Heart left ventricle (tissue), 13 donors: ENCODE results near the gene S1PR2.

Source experiments
- POLR2A ChIP-seq, 2 donors: fragments of 450-650 bp; IDR thresholded peaks; one replicate each; pipeline ENCODE4 v1.6.1; 2017; ENCODE audit warnings: antibody characterized with exemption in 2 of 2, mild to moderate bottlenecking in 2 of 2, moderate library complexity in 2 of 2
- TF ChIP-seq, protein P1 (sequence below), 12 donors: fragments of 200-600 bp; sonication (generic) in 4 of 12; IDR thresholded peaks; one replicate each; pipeline versions ENCODE4 v1.5.0 to v1.8.0; 2018 to 2022; ENCODE audit warnings: antibody characterized with exemption in 12 of 12, mild to moderate bottlenecking in 5 of 12
- donor health status: ischemic (EF 13 %, LVEDD 7.1; RV severe dilation, severe dysfunction).
- donor health status: DM: no; HTN: yes; CAD: no.
- donor health status: DM: no; HTN: no; CAD: no.
- donor health status: ischemic (EF 25% LVEDD 6.9; RV normal size, moderate dysfunction).
- donor health status: ischemic (EF 25% LVEDD 5.7; RV mildly dilated, moderate dysfunction).
- donor health status: ischemic (EF 35%, LVEDD 5.7; RV mildly dilated, moderate dysfunction).
- donor health status: nonischemic (EF 11% LVEDD 7.7; RV severe dilation, severe dysfunction).
- donor health status: DM: yes; HTN: yes; CAD: no.
- donor health status: PGD.
- donor health status: ischemic (EF 29% LVEDD 5.4; RV normal size, mild dysfunction).
- donor health status: nonischemic (EF 23%, LVEDD 6.1; RV moderate dilation, normal function).

DNA sequence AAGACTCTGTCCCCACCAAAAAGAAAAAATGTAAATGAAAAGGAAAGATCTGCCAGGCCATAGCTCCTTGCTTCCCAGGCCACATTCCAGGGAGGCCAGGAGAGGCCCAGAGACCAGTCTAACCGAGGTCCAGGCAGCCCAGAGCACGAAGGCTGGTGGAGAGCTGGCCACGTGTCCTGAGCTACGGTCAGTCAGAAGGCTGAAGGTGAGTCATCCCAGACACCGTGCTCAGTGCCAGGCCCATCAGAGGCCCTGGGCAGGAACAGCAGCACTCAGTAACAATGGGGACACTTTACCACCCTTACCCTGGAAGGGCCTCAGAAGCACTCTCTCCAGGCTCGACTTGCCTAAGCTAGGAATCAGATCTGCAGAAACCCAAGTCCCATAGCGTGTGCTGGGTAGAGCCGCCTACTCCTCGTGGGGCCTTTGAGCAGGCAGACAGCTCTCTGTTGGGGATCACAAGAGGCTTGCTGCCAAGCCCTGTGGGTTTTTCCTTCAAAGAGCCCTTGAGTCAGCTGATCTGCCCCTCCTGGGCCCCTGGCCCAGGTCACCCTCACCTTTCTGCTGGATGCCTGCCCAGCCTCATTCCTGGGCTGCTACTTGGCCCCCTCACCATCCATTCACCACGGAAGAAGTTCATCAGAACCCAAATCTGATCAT lies 24.8 kb downstream of the S1PR2 start:
- TF ChIP-seq, protein P1, sequence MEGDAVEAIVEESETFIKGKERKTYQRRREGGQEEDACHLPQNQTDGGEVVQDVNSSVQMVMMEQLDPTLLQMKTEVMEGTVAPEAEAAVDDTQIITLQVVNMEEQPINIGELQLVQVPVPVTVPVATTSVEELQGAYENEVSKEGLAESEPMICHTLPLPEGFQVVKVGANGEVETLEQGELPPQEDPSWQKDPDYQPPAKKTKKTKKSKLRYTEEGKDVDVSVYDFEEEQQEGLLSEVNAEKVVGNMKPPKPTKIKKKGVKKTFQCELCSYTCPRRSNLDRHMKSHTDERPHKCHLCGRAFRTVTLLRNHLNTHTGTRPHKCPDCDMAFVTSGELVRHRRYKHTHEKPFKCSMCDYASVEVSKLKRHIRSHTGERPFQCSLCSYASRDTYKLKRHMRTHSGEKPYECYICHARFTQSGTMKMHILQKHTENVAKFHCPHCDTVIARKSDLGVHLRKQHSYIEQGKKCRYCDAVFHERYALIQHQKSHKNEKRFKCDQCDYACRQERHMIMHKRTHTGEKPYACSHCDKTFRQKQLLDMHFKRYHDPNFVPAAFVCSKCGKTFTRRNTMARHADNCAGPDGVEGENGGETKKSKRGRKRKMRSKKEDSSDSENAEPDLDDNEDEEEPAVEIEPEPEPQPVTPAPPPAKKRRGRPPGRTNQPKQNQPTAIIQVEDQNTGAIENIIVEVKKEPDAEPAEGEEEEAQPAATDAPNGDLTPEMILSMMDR (IDR thresholded peaks at IDR 0.05), result no peak
- TF ChIP-seq POLR2A (IDR thresholded peaks at IDR 0.05), result no peak
